Astrocyte (in vitro differentiated cells and primary cell): ENCODE measurements around the gene METTL23. TPM values are rescaled to one million over a fixed set of nuclear protein-coding genes. Genes with fewer than 3 reads are reported as not detected.

Experiments
- DNase-seq: peaks from one replicate; pipeline ENCODE4 v3.0.0-alpha.2; 2010; ENCODE audit warnings: low read depth
- FAIRE-seq: peaks from 2 replicates; lab custom pipeline; 2011; peaks lifted over from hg19 to GRCh38; lab: Jason Lieb, UNC
- H2AFZ ChIP-seq: 2 replicates; pipeline ENCODE4 v1.6.0; 2012; ENCODE audit warnings: low read depth, low read length, inconsistent platforms
- H3K27ac ChIP-seq: 2 replicates; pipeline ENCODE4 v1.5.1; 2011; ENCODE audit warnings: low read depth, low read length, inconsistent platforms
- H3K27me3 ChIP-seq: 2 replicates; pipeline ENCODE4 v1.6.0; 2011; ENCODE audit warnings: low read length, inconsistent platforms; ENCODE audit not compliant: insufficient read depth
- H3K36me3 ChIP-seq: 2 replicates; pipeline ENCODE4 v1.5.1; 2011; ENCODE audit warnings: low read length, inconsistent platforms; ENCODE audit not compliant: insufficient read depth
- H3K4me1 ChIP-seq: 2 replicates; pipeline ENCODE4 v1.5.1; 2011; ENCODE audit warnings: low read length, inconsistent platforms; ENCODE audit not compliant: insufficient read depth
- H3K4me2 ChIP-seq: 2 replicates; pipeline ENCODE4 v1.6.0; 2012; ENCODE audit warnings: low read length, inconsistent platforms
- H3K4me3 ChIP-seq: 2 replicates; pipeline ENCODE4 v1.5.1; 2011; ENCODE audit warnings: low read depth, mild to moderate bottlenecking, low read length, inconsistent platforms; ENCODE audit not compliant: insufficient read depth
- H3K79me2 ChIP-seq: 2 replicates; pipeline ENCODE4 v1.6.0; 2012; ENCODE audit warnings: mild to moderate bottlenecking, low read length, inconsistent platforms; ENCODE audit not compliant: insufficient read depth
- H3K9ac ChIP-seq: 2 replicates; pipeline ENCODE4 v1.6.0; 2012; ENCODE audit warnings: mild to moderate bottlenecking, low read length, inconsistent platforms
- H3K9me3 ChIP-seq: 2 replicates; pipeline ENCODE4 v1.5.1; 2012; ENCODE audit warnings: low read depth, mild to moderate bottlenecking, low read length, inconsistent platforms; ENCODE audit not compliant: insufficient read depth
- H4K20me1 ChIP-seq: 2 replicates; pipeline ENCODE4 v1.6.0; 2012; ENCODE audit warnings: low read length, inconsistent platforms; ENCODE audit not compliant: insufficient read depth
- H3K27ac Mint-ChIP-seq: one replicate; pipeline ENCODE4 v1.8.0; 2021; ENCODE audit warnings: mild to moderate bottlenecking, mixed read lengths; ENCODE audit not compliant: unreplicated experiment
- H3K27me3 Mint-ChIP-seq: one replicate; pipeline ENCODE4 v1.8.0; 2021; ENCODE audit warnings: low read depth, mixed read lengths; ENCODE audit not compliant: unreplicated experiment
- H3K36me3 Mint-ChIP-seq: one replicate; pipeline ENCODE4 v1.8.0; 2021; ENCODE audit warnings: low read depth, mixed read lengths; ENCODE audit not compliant: unreplicated experiment
- H3K4me1 Mint-ChIP-seq: one replicate; pipeline ENCODE4 v1.8.0; 2021; ENCODE audit warnings: low read depth, mixed read lengths; ENCODE audit not compliant: unreplicated experiment
- H3K4me3 Mint-ChIP-seq: one replicate; pipeline ENCODE4 v1.8.0; 2021; ENCODE audit warnings: mild to moderate bottlenecking, moderate library complexity, mixed read lengths; ENCODE audit not compliant: unreplicated experiment
- H3K9me3 Mint-ChIP-seq: one replicate; pipeline ENCODE4 v1.8.0; 2021; ENCODE audit warnings: mild to moderate bottlenecking, mixed read lengths; ENCODE audit not compliant: unreplicated experiment
- CTCF ChIP-seq: IDR thresholded peaks from 2 replicates; pipeline ENCODE4 v1.5.1; 2011; ENCODE audit warnings: low read depth, mild to moderate bottlenecking, inconsistent platforms, low read length, moderate library complexity; ENCODE audit not compliant: insufficient read depth
- EZH2 ChIP-seq: IDR thresholded peaks from 2 replicates; pipeline ENCODE4 v1.6.1; 2012; ENCODE audit warnings: mild to moderate bottlenecking, low read length, inconsistent platforms; ENCODE audit not compliant: insufficient read depth
- total RNA-seq: library from RNA; stranded (reverse); gene quantifications from 2 replicates; pipeline ENCODE4 v1.2.1, GENCODE V29; 2021

Gene METTL23
- total RNA-seq, 1 donor from 2014 or later = 24.3 TPM

GRCh38 chr17:76678330-76678729 lies 48.3 kb upstream of the METTL23 start:
- Histone ChIP-seq H3K4me1 (peaks cover 23% of the 10 kb centered on the region), H3K4me2 (no peak overlapping the region), H3K4me3 (no peak overlapping the region), H3K9me3 (no peaks in the 10 kb centered on the region), H3K9ac (no peak overlapping the region), H3K27me3 (no peaks in the 10 kb centered on the region), H3K27ac (no peak overlapping the region), H3K79me2 (no peaks in the 10 kb centered on the region), H3K36me3 (peaks cover 5% of the 10 kb centered on the region), H2AFZ (no peak overlapping the region), H4K20me1 (peaks cover 30% of the 10 kb centered on the region)
- H3K27me3 Mint-ChIP-seq = no peaks in the 10 kb centered on the region
- no peak for DNase-seq
- FAIRE-seq = no peak
- H3K4me3 Mint-ChIP-seq = no peak overlapping the region
- peaks cover 15% of the 10 kb centered on the region for H3K36me3 Mint-ChIP-seq
- H3K9me3 Mint-ChIP-seq = no peaks in the 10 kb centered on the region
- peaks cover 13% of the 10 kb centered on the region for H3K4me1 Mint-ChIP-seq
- H3K27ac Mint-ChIP-seq = no peak overlapping the region
- no peak for TF ChIP-seq CTCF
- no peak for TF ChIP-seq EZH2

GRCh38 chr17:76679239-76679638 lies 47.4 kb upstream of the METTL23 start:
- peaks cover 19% of the 10 kb centered on the region for H3K4me1 ChIP-seq
- Mint-ChIP-seq H3K27me3 (no peaks in the 10 kb centered on the region), H3K4me3 (no peak overlapping the region), H3K4me1 (peaks cover 13% of the 10 kb centered on the region), H3K27ac (no peak overlapping the region), H3K36me3 (peaks cover 15% of the 10 kb centered on the region), H3K9me3 (no peaks in the 10 kb centered on the region)
- DNase-seq (no peak), FAIRE-seq (no peak)
- no peak overlapping the region for H3K27ac ChIP-seq
- no peak overlapping the region for H3K4me3 ChIP-seq
- no peaks in the 10 kb centered on the region for H3K9me3 ChIP-seq
- no peaks in the 10 kb centered on the region for H3K27me3 ChIP-seq
- H4K20me1 ChIP-seq = peaks cover 39% of the 10 kb centered on the region
- TF ChIP-seq CTCF (no peak), EZH2 (no peak)
- no peak overlapping the region for H3K9ac ChIP-seq
- H3K4me2 ChIP-seq = no peak overlapping the region
- H3K79me2 ChIP-seq = no peaks in the 10 kb centered on the region
- no peak overlapping the region for H2AFZ ChIP-seq
- peaks cover 5% of the 10 kb centered on the region for H3K36me3 ChIP-seq

GRCh38 chr17:76681222-76682137 lies 45.2 kb upstream of the METTL23 start:
- Histone ChIP-seq H3K27me3 (no peaks in the 10 kb centered on the region), H3K4me3 (no peak overlapping the region), H3K79me2 (peaks cover 10% of the 10 kb centered on the region), H2AFZ (no peak overlapping the region), H3K9ac (no peak overlapping the region), H3K4me1 (peaks cover 19% of the 10 kb centered on the region), H3K36me3 (peaks cover 5% of the 10 kb centered on the region), H4K20me1 (peaks cover 56% of the 10 kb centered on the region), H3K27ac (no peak overlapping the region), H3K4me2 (peak overlapping the region; percentile 25), H3K9me3 (no peaks in the 10 kb centered on the region)
- H3K4me1 Mint-ChIP-seq = peaks cover 16% of the 10 kb centered on the region
- H3K27ac Mint-ChIP-seq = peak overlapping the region; percentile 38
- FAIRE-seq (no peak), DNase-seq (peak; percentile 37)
- H3K4me3 Mint-ChIP-seq = peak overlapping the region; percentile 50
- H3K36me3 Mint-ChIP-seq = peaks cover 9% of the 10 kb centered on the region
- H3K27me3 Mint-ChIP-seq = no peaks in the 10 kb centered on the region
- TF ChIP-seq CTCF (peak; percentile 84), EZH2 (no peak)
- no peaks in the 10 kb centered on the region for H3K9me3 Mint-ChIP-seq
